Immature natural killer cell (primary cell): Measurements from ENCODE around the gene LAMTOR1. TPM values are rescaled to one million over a fixed set of nuclear protein-coding genes. Genes with fewer than 3 reads are reported as not detected.

ENCODE experiments used
- DNase-seq, 3 donors: peaks; one replicate each; pipeline ENCODE4 v3.0.0; 2022; ENCODE audit warnings: mixed read lengths in 1 of 3
- H3K27ac Mint-ChIP-seq, 6 donors: one replicate each; pipeline ENCODE4 v1.8.0; 2020; ENCODE audit warnings: mixed read lengths in 6 of 6, mild to moderate bottlenecking in 5 of 6, inconsistent platforms in 4 of 6, moderate library complexity in 3 of 6
- H3K27me3 Mint-ChIP-seq, 3 donors: one replicate each; pipeline ENCODE4 v1.8.0; 2020 to 2021; ENCODE audit warnings: low read depth in 3 of 3, mild to moderate bottlenecking in 3 of 3, mixed read lengths in 3 of 3, moderate library complexity in 3 of 3, inconsistent platforms in 1 of 3
- H3K36me3 Mint-ChIP-seq, 3 donors: one replicate each; pipeline ENCODE4 v1.8.0; 2020; ENCODE audit warnings: mixed read lengths in 3 of 3, inconsistent platforms in 2 of 3, mild to moderate bottlenecking in 2 of 3
- H3K4me1 Mint-ChIP-seq, 2 donors: one replicate each; pipeline ENCODE4 v1.8.0; 2020; ENCODE audit warnings: inconsistent platforms in 2 of 2, mild to moderate bottlenecking in 2 of 2, mixed read lengths in 2 of 2, moderate library complexity in 1 of 2
- H3K4me3 Mint-ChIP-seq, 5 donors: one replicate each; pipeline ENCODE4 v1.8.0; 2020; ENCODE audit warnings: mild to moderate bottlenecking in 5 of 5, mixed read lengths in 5 of 5, inconsistent platforms in 3 of 5, moderate library complexity in 3 of 5
- H3K9me3 Mint-ChIP-seq, 6 donors: one replicate each; pipeline ENCODE4 v1.8.0; 2020; ENCODE audit warnings: mild to moderate bottlenecking in 6 of 6, mixed read lengths in 6 of 6, inconsistent platforms in 4 of 6, moderate library complexity in 3 of 6
- polyA plus RNA-seq, 3 donors: library from polyadenylated mRNA; unstranded; fragments of 300-500 nt; fragmentation: Illumina TruSeq; gene quantifications; one replicate each; pipeline ENCODE4 v1.2.3, GENCODE V29; 2021

Gene LAMTOR1
- polyA plus RNA-seq, 3 donors from 2014 or later = 110 to 181 (median 138) TPM

DNA sequence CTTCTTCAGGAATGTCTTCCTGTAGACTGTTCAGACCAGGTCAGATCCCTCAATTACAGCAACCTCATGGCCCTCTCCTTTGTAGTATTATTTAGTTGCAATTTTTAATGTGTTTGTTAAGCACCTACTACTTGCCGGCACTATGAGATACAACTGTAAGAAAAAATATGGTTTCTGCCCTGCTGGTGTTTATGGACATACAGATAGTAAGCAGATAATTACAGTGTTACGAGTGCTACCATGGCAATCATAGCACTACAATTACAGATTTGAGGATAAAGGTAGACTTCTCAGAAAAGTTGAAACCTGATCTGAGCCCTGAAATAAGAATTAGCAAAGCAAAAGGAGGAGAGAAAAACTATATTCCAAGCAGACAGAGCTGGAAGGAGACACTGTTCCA, 19.7 kb downstream of the LAMTOR1 start:
- Mint-ChIP-seq H3K4me1 (peaks cover 33 to 35% of the 10 kb centered on the region in 2 donors), H3K27ac (peak overlapping the region in 5 of 6 donors; percentile 4 to 99 (median 55)), H3K9me3 (no peaks in the 10 kb centered on the region), H3K27me3 (peaks cover 0 to 13% (median 3%) of the 10 kb centered on the region in 3 donors), H3K36me3 (peaks cover 0 to 7% (median 3%) of the 10 kb centered on the region in 3 donors), H3K4me3 (no peak overlapping the region)
- no peak for DNase-seq

DNA sequence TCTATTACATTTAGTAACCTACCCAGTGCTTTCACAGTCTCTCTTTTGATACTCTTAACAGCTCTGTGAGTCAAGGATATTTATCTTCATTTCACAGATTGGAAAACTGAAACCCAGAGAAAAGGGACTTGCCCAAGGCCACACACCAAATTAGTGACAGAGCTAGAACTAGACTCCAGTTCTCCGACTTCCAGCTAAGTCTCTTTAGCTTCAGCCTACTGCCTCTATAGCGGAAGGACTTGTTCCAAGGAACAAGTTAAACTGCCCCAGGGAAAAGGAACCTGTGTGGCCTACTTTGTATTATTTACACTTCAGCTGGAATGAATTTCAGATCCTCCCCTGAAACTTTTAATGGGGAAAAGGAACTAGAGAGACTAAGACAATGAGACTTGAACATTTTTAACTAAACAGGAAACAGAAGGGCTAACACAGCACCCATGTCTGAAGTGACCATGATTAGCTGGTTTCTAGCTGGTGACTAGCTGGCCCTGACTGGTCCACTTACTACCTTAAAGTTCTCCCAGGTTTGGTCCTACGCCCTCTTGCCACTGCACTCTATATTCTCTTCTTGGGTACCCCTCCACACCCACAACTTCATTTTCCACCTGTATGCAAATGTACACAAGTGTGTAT, 21.2 kb downstream of the LAMTOR1 start:
- DNase-seq = no peak
- peaks cover 35% of the 10 kb centered on the region in 2 donors for H3K4me1 Mint-ChIP-seq
- peaks cover 0 to 14% (median 3%) of the 10 kb centered on the region in 3 donors for H3K27me3 Mint-ChIP-seq
- H3K4me3 Mint-ChIP-seq = peak overlapping the region; percentile 87 to 95 (median 92)
- peak overlapping the region; percentile 95 to 100 (median 98) for H3K27ac Mint-ChIP-seq
- no peaks in the 10 kb centered on the region for H3K9me3 Mint-ChIP-seq
- H3K36me3 Mint-ChIP-seq = no peaks in the 10 kb centered on the region

DNA sequence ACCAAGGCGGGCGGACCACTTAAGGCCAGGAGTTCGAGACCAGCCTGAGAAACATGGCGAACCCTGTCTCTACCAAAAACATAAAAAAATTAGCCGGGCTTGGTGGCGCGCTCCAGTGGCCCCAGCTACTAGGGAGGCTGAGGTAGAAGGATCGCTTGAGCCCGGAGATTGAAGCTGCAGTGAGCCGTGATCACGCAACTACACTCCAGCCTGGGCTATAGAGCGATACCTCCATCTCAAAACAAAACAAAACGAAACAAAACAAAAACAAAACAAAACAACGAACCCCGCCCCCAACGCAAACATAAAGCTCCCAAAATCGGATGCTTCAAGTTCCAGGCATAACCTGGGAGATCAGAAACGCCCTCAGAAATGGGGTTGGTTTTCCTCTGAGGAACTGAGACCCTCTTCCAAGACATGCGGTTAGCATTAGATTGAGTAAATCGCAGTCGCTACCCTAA, 21.9 kb downstream of the LAMTOR1 start:
- Mint-ChIP-seq H3K27me3 (peaks cover 0 to 14% (median 3%) of the 10 kb centered on the region in 3 donors), H3K36me3 (no peaks in the 10 kb centered on the region), H3K27ac (peak overlapping the region; percentile 95 to 100 (median 98)), H3K4me1 (peaks cover 35% of the 10 kb centered on the region in 2 donors), H3K4me3 (peak overlapping the region; percentile 92 to 95 (median 94)), H3K9me3 (no peaks in the 10 kb centered on the region)
- no peak for DNase-seq

DNA sequence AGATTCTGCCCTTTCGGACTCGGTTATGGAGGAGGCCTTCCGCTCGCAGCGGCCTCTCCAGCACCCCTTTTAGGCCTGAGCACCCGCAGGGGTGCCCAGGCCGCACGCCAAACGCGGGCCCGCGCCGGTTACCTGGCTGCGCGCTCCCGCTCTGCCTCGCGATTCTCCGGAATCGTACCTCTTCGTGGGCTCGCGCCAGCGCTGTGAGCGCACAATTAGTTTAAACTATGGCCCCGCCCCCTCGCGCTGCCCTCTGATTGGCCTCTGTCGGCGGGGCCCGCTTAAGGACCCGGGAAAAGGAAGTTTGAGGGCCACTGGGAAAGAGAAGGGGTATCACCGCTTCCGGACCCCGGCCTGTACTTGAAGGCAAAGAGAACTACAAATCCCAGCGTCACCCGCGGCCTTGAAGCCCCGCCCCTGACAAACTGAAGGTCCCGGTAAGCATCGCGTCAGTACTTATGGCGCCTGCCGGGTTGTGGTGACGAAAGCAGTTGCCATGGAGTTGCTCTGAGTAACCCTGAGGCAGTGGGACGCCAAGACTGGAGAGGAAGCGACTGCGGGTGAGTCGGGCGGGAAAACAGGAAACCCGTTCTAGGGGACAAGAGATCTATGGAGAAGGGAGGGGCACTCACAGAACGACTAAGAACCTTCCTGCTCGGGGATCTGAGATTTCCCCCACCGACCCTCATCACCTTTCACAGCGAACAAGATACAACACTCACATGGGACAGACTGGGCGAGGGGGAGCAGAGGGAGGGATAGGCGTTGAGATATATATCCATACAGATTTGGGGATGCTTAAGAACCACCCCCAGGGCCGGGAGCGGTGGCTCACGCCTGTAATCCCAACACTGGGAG, 22.5 kb downstream of the LAMTOR1 start, which contains the start of the genes LRRC51 and NUMA1:
TSS of gene LRRC51 (plus strand) at position 525 of the 858 bp plus-strand sequence. CDS start 8,234 bp downstream, outside the sequence.
TSS of gene NUMA1 (minus strand) at position 217 of the 858 bp plus-strand sequence. CDS start 44,599 bp downstream, outside the sequence.
- DNase-seq = peak; percentile 97
- Mint-ChIP-seq H3K4me3 (peak within 1 kb of the TSS; percentile 92 to 95 (median 94)), H3K36me3 (no peaks in the 10 kb centered on the region), H3K27me3 (peaks cover 0 to 14% (median 3%) of the 10 kb centered on the region in 3 donors), H3K4me1 (peaks cover 35% of the 10 kb centered on the region in 2 donors), H3K9me3 (no peaks in the 10 kb centered on the region), H3K27ac (peak within 1 kb of the TSS; percentile 95 to 100 (median 98))

DNA sequence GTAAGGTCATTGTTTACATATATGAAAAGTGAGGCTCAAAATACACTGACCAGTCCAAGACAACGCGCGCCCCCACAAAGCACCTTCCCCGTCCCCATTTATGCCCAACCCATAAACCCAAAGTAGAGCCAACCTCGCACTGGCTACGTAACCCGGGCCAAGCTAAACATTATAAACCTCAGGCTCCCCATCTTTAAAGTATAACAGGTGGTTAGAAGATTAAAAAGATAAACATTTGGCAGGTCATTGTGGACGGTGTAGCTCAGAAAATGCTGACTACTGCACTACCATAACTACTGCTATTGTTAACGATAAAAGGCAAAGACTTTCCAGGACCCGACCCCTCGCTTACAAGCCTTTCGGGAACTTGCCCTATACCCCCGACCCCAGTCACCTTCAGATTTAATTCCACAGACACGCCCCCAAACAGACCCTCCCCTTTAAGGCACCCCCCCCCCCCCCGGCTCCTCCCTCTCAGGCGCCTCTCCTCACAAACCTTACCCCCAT, 23.2 kb downstream of the LAMTOR1 start:
- no peaks in the 10 kb centered on the region for H3K9me3 Mint-ChIP-seq
- peaks cover 0 to 14% (median 3%) of the 10 kb centered on the region in 3 donors for H3K27me3 Mint-ChIP-seq
- peak overlapping the region; percentile 95 to 100 (median 98) for H3K27ac Mint-ChIP-seq
- no peaks in the 10 kb centered on the region for H3K36me3 Mint-ChIP-seq
- peak; percentile 61 to 65 (median 62) for DNase-seq
- peak overlapping the region; percentile 92 to 95 (median 94) for H3K4me3 Mint-ChIP-seq
- peaks cover 35% of the 10 kb centered on the region in 2 donors for H3K4me1 Mint-ChIP-seq

DNA sequence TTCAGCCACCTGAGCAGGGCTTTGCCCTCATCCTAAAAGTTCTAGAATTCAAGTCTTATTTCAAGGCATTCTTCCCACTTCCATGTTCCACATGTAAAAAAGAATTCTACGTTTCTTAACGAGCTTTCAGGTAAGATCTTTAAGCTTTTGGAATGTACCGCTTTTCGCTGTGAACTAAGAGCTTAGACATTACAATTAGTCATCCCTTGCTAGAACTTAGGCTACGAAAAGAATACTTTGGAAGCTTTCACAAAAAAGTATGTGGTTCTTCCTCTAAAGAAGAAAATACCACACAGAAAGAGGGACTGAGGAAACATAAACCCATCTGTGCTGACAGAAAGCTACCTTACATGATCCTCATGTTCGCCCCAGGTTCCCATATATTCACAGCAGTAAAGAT, 24.6 kb downstream of the LAMTOR1 start:
- Mint-ChIP-seq H3K4me3 (peak overlapping the region; percentile 33 to 95 (median 92)), H3K9me3 (no peaks in the 10 kb centered on the region), H3K27ac (peak overlapping the region; percentile 73 to 100 (median 92)), H3K4me1 (peaks cover 35 to 36% of the 10 kb centered on the region in 2 donors), H3K27me3 (peaks cover 0 to 14% (median under 1%) of the 10 kb centered on the region in 3 donors), H3K36me3 (no peaks in the 10 kb centered on the region)
- no peak for DNase-seq

DNA sequence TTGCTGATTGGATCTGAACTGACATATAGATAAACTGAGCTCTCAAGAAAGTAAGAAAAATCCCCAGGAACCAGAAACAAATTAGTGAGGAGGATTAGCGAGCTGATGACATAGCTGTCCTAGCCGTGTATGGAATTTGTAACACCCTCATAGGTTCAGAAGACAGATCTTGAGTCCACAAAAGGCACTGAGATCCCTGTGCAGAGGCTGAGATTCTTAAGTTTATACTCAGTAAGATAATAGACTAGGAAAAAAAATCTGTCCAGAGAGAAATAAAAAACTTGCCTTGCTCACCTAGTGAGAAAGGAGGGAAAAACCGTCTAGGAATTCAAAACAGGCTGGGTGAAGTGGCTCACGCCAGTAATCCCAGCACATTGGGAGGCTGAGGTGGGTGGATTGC, 27.3 kb downstream of the LAMTOR1 start:
- H3K4me3 Mint-ChIP-seq = no peak overlapping the region
- H3K4me1 Mint-ChIP-seq = peaks cover 36 to 48% of the 10 kb centered on the region in 2 donors
- H3K9me3 Mint-ChIP-seq = no peaks in the 10 kb centered on the region
- peak overlapping the region in 1 of 6 donors; percentile 0 for H3K27ac Mint-ChIP-seq
- H3K27me3 Mint-ChIP-seq = peaks cover 0 to 13% (median 0%) of the 10 kb centered on the region in 3 donors
- H3K36me3 Mint-ChIP-seq = no peaks in the 10 kb centered on the region
- no peak for DNase-seq

DNA sequence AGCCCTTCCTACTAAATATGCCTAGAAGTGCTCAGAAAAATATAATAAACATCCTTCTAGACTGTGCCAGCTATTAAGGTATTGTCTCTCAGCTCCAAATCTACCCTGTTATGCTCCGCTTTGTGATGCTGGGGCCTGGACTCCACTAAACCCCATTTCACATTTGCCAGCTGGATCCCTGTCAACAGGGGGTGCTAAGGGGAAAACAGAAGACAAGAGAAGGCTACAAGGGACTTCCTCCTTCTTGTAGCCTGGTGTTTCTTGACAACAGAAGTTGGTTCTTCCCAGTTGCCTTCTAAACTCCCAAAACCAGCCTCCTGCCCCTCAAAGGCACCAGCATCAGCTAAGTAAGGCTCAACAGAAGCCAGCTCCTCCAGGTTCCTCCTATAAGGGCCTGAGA, 28.0 kb downstream of the LAMTOR1 start:
- no peaks in the 10 kb centered on the region for H3K9me3 Mint-ChIP-seq
- H3K4me1 Mint-ChIP-seq = peaks cover 38 to 49% of the 10 kb centered on the region in 2 donors
- DNase-seq = no peak
- H3K27me3 Mint-ChIP-seq = peaks cover 0 to 11% (median 0%) of the 10 kb centered on the region in 3 donors
- H3K36me3 Mint-ChIP-seq = no peaks in the 10 kb centered on the region
- no peak overlapping the region for H3K4me3 Mint-ChIP-seq
- peak overlapping the region in 1 of 6 donors; percentile 64 for H3K27ac Mint-ChIP-seq

DNA sequence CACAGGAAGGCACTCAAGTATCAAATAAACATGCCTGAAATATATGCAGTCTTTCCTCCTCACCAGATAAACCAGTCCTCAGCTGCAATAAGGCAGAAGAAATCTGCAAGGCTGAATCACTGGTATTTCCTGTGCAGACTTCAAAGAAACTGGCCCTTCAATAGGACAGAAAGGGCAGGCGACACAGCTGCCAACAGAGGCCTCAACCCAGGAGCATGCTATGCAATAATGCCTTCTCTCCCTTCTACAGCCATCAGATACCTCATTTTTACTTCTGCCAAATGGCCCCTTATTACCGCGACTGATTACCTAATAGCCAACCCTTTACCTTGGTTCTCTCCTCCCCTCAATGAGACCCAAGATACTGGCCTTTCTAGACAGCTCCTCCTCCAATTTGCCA, 30.7 kb downstream of the LAMTOR1 start:
- DNase-seq = no peak
- H3K27me3 Mint-ChIP-seq = no peaks in the 10 kb centered on the region
- peaks cover 53 to 59% of the 10 kb centered on the region in 2 donors for H3K4me1 Mint-ChIP-seq
- H3K4me3 Mint-ChIP-seq = peak overlapping the region in 2 of 5 donors; percentile 21 to 44
- H3K36me3 Mint-ChIP-seq = peaks cover 0 to 3% (median 0%) of the 10 kb centered on the region in 3 donors
- peak overlapping the region; percentile 63 to 96 (median 84) for H3K27ac Mint-ChIP-seq
- H3K9me3 Mint-ChIP-seq = no peaks in the 10 kb centered on the region

DNA sequence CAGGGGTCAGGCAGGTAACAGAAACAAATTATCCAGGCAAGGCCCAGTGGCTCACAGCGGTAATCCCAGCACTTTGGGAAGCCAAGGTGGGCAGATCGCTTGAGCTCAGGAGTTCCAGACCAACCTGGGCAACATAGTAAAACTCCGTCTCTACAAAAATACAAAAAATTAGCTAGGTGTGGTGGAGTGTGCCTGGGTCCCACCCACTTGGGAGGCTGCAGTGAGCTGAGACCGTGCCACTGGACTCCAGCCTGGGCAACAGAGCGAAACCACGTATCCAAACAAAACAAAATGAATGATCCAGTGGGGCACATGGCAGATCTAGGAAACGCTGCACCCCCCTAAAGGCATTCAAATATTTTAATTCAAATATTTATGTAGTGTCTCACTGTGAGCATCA, 32.6 kb downstream of the LAMTOR1 start:
- Mint-ChIP-seq H3K27me3 (no peaks in the 10 kb centered on the region), H3K36me3 (peaks cover 0 to 11% (median 3%) of the 10 kb centered on the region in 3 donors), H3K9me3 (no peaks in the 10 kb centered on the region), H3K4me1 (peaks cover 67 to 78% of the 10 kb centered on the region in 2 donors), H3K27ac (peak overlapping the region; percentile 80 to 97 (median 96)), H3K4me3 (peak overlapping the region; percentile 78 to 87 (median 80))
- no peak for DNase-seq

DNA sequence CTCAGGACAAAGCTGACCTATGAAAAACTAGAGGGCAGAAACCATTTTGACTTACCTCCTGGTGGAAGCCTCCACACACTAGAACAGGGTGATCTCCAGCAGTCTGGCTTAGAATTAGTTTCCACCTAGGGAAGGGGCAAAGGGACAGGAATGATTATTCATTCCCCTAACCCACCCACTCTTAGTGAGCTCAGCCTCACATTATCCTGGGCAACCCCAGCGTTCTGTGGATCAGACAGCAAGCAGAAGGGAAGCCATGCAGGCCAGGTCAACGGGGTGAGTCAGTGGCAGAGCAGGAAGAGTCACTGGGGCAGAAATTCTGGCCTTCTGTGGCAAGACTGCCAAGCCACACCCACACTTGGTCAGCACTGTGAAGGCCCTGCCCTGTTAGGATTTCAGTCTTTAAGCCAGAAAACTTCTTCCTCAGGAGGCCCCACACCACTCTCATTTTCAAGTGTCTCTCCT, 33.3 kb downstream of the LAMTOR1 start:
- Mint-ChIP-seq H3K4me1 (peaks cover 68 to 81% of the 10 kb centered on the region in 2 donors), H3K9me3 (no peaks in the 10 kb centered on the region), H3K27ac (peak overlapping the region; percentile 80 to 97 (median 96)), H3K27me3 (no peaks in the 10 kb centered on the region), H3K36me3 (peaks cover 0 to 12% (median 3%) of the 10 kb centered on the region in 3 donors), H3K4me3 (peak overlapping the region; percentile 78 to 87 (median 80))
- peak; percentile 16 to 35 (median 22) for DNase-seq

DNA sequence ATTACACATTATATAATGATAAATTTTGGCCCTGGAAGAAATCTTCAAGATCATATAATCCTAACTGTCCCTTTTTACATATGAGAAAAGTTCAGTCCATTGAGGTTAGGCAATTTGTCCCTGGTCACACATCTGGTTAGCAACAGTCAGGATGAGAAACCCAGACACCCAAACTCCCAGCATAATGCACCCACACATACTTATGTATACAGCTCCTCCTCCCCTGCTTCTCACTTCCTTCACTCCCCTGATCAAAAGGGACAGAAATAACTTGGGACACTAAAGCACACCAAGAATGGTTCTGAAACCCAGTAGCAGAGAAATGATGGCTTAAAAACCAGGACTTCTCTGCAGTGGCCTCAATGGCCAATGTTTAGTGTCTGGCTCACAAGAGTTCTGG, 33.9 kb downstream of the LAMTOR1 start:
- Mint-ChIP-seq H3K27me3 (peaks cover 0 to 4% (median 0%) of the 10 kb centered on the region in 3 donors), H3K27ac (peak overlapping the region; percentile 80 to 97 (median 96)), H3K4me3 (peak overlapping the region; percentile 78 to 87 (median 80)), H3K4me1 (peaks cover 68 to 81% of the 10 kb centered on the region in 2 donors), H3K9me3 (no peaks in the 10 kb centered on the region), H3K36me3 (peaks cover 0 to 12% (median 3%) of the 10 kb centered on the region in 3 donors)
- DNase-seq = no peak

DNA sequence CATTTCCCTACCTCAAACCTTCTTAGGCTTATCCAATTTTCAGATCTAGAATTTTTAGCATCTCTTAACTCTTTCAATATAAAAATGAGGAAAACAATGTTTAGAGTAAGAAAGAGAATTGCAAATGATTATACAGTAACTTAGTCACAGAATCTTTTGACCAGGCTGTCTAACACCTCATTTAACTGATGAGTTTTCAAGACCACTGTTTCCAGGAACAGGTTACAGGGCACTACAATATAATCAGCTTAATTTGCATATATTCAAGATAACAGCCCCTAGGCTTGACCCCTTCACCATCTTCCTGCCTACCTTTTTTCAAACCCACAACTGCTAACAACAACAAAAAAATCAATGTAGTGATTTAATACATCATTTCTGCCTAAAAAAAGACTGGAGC, 35.4 kb downstream of the LAMTOR1 start:
- Mint-ChIP-seq H3K4me1 (peaks cover 64 to 75% of the 10 kb centered on the region in 2 donors), H3K27me3 (peaks cover 0 to 4% (median 0%) of the 10 kb centered on the region in 3 donors), H3K36me3 (peaks cover 0 to 12% (median 3%) of the 10 kb centered on the region in 3 donors), H3K9me3 (no peaks in the 10 kb centered on the region), H3K4me3 (peak overlapping the region; percentile 5 to 87 (median 52)), H3K27ac (peak overlapping the region; percentile 55 to 96 (median 85))
- no peak for DNase-seq
